ENCODE data around the gene HSPA4.
"Not testable (repeated sequence)": the region's sequence is repeated elsewhere in the genome, so short reads cannot be mapped to it uniquely, and the experiment has no call there.

The HSPA4 gene

DNA sequence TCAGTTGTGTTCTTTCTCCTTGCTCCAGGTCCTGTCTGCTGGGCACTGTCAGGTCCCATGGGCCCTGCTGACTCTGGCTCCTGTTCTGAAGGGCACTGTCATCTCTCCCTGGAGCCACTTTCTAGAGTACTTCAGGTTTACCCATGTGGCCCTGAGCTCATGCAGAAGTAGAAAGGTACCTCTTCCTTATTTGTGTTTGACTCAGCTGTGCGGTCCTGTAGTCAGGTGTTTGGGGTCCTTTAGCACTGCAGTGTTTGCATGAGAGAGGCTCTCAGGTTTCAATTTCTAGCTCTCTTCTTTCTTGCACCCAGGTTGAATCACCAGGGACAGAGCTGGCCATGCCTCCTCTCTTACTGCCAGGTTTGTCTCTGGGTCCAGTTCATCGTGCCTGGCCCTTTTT is 71.5 kb downstream of the HSPA4 start:
- DNase-seq (ENCODE audit: low read depth in 2 of 2) = no peak

GRCh38 chr5:133124891-133125290 is 73.1 kb downstream of the HSPA4 start:
- DNase-seq (ENCODE audit: low read depth in 2 of 2) = no peak

- DNase-seq (ENCODE audit: low read depth in 2 of 2) = no peak
These were observed 76.3 kb downstream of the HSPA4 start for GRCh38 chr5:133128066-133128465.

GRCh38 chr5:133129289-133129688 is 77.5 kb downstream of the HSPA4 start:
- DNase-seq (ENCODE audit: low read depth in 2 of 2) = no peak

DNA sequence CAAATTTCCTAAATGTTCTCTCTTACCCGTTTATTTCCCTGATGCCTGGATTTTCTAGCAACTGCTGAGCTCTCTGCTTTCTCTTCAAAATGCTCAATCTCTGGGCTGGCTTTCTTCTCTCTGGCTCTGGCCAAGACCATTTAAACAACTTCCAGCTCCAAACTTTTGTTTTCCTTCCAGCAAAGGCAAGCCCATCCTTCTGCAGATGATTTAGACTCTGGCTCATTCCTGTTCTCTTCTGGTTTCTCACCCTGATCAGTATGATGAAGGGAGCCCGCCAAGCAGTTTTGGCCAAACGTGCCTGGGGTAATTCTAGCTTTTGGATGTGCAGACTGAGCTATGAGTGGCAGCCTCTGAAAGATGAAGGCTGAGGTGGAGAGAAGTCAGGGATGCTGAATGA is 78.1 kb downstream of the HSPA4 start:
- DNase-seq (ENCODE audit: low read depth in 2 of 2) = no peak

- DNase-seq (ENCODE audit: low read depth in 2 of 2) = no peak
These were observed 78.7 kb downstream of the HSPA4 start for GRCh38 chr5:133130387-133131118.

GRCh38 chr5:133132717-133133116 is 80.9 kb downstream of the HSPA4 start:
- DNase-seq (ENCODE audit: low read depth in 2 of 2) = no peak

GRCh38 chr5:133133241-133133640 is 81.4 kb downstream of the HSPA4 start:
- DNase-seq (ENCODE audit: low read depth in 2 of 2) = not testable (repeated sequence)

- DNase-seq (ENCODE audit: low read depth in 2 of 2) = not testable (repeated sequence)
These were observed 85.1 kb downstream of the HSPA4 start for GRCh38 chr5:133136890-133137289.

GRCh38 chr5:133140311-133140710 is 88.5 kb downstream of the HSPA4 start:
- DNase-seq (ENCODE audit: low read depth in 2 of 2) = no peak

DNA sequence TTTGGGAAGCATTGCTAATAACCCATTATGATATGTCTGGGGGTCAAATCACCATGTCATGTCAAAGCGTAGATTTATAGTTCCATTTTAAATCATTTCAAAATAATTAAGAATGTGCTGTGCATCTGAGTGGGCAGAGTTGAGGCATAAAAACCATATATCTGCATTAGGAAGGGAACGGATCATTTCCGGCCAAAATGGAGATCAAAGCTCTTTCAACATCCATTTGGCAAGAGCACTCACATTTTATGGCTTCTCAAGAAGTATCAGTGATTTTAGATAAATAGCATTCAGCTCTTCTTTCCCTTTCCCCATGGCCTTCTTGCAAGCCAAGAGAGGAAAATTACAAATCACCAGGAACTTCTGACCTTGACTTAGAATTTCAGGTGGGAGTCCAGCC is 89.9 kb downstream of the HSPA4 start:
- DNase-seq (ENCODE audit: low read depth in 2 of 2) = no peak

DNA sequence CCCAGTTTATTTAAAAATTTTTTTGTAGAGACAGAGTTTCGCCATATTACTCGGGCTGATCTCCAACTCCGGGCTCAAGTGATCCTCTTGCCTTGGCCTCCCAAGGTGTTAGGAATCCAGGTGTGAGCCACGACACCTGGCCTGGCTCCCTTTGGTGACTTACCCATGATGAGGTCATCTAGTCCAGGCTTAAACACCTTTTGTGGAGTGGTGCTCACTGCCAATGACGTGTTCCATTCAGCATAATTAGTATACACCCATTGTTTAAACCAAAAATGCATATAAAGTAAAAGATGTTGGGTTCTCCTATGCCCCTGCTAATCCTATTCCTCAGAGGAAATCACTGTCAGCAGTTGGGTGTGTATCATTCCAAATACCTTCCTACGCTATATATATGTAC is 91.0 kb downstream of the HSPA4 start:
- DNase-seq (ENCODE audit: low read depth in 2 of 2) = no peak

DNA sequence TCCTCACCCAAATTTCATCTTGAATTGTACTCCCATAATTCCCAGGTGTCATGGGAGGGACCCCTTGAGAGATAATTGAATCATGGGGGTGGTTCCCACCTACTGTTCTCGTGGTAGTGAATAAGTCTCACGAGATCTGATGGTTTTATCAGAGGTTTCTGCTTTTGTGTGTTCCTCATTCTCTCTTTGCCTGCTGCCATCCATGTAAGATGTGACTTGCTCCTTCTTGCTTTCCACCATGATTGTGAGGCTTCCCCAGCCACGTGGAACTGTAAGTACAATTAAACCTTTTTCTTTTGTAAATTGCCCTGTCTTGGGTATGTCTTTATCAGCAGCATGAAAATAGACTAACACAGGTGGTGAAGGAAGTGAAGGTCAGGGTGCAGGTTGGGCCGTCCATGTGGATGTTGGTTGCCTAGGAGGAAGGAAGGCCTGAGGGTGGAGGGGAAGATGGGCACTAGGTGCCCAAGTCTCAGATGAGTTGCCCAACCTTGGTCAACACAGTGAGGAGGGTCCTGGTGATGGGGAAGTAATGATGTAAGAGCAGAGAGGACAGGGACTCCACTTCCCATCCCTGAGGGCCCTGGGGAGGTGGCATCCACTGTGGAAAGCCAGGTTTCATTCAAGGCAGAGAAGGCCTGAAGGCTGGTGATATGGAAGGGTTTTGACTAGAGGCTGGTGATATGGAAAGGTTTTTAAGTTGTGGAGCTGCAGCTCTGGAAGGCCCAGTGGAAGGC is 92.6 kb downstream of the HSPA4 start:
- no peak for DNase-seq (ENCODE audit: low read depth in 2 of 2)

DNA sequence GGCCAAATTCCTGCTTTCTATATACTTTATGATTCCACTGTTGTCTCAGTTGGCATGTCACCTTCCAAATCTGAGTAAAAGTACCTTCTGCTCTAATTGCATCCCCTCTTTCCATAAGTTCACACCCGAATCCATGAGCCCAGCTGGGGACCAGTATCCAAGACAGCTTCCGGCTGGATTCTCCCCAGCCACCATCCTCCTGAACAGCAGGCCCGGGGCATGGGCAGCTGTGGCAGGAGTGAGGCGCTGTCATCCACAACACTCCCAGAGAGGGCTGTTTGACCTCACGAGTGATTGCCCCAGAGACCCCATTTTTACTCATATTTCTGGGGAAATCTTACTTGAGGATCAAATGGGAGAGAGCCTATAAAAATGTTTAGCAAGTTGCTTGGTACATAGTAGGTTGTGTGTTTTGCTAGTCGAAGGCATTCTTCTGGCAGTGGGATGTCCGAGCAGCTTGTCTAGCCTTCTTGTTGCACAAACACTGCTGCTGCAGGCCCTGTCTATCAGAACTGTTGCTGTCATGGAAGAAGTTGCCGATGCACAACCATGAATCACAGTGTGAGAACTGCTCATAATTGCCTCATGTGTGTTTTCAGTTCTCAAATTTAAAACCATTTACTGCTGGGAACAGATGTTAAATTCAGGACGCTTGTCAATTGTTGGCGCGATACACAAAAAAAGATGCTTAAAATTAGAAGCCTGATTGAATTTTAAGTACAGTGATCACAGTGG is 93.8 kb downstream of the HSPA4 start:
- no peak for DNase-seq (ENCODE audit: low read depth in 2 of 2)

GRCh38 chr5:133147411-133147810 is 95.6 kb downstream of the HSPA4 start:
- peak in 1 of 2 experiments; percentile 5 for DNase-seq (ENCODE audit: low read depth in 2 of 2)

DNA sequence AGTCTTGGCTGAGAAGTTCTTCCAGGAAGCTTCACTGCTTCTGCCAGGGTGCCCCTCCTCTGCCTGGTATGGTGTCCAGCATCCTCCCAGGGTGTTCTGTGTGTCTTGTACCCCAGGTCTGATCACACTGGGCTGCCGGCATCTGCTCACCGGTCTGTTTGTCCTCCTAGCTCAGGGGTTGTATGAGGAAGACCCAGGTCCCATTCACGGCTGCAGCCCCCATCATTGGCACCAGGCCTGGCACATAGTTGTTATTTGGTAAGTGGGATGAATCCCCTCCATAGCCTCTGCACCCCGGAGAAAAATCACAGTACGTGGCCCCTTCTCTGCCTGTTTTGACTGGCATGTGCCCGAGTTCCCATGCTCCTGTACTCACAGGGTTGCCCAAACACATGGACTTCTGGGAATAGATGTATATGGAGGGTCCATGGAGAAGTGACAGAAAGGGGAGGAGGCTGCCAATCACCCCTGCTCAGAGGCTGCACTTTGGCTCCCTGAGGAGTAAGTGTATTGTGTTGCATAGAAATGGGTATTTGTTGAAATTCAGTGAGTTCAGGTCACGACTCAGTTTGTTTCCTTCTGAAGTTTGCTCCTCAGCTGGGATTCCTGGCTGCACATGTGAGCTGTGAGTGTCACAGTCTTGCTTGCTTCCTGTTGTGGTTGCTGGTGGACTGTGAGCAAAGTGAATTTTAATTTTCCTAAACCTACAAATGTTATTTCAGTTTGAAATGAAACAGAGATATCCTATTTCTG is 96.2 kb downstream of the HSPA4 start:
- DNase-seq (ENCODE audit: low read depth in 2 of 2) = no peak

DNA sequence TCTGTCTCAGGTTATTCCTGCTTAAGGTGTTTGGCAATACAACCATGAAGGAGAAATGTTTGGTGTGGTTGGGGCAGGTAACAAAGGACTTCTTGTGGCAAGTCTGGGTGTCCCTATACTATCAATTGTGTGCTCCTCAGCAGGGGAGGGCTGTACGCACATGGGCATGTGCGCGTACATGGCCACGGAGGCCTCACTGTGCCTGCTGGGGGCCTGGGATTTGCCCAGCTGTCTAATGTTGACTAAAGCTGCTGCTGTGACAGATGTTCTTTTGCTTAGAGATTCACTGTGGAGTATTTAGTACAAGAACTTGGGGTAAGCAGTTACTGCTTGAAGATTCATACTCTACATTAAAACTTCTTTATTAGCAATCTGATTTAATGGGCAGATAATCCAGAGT is 97.5 kb downstream of the HSPA4 start:
- DNase-seq (ENCODE audit: low read depth in 2 of 2) = no peak

DNA sequence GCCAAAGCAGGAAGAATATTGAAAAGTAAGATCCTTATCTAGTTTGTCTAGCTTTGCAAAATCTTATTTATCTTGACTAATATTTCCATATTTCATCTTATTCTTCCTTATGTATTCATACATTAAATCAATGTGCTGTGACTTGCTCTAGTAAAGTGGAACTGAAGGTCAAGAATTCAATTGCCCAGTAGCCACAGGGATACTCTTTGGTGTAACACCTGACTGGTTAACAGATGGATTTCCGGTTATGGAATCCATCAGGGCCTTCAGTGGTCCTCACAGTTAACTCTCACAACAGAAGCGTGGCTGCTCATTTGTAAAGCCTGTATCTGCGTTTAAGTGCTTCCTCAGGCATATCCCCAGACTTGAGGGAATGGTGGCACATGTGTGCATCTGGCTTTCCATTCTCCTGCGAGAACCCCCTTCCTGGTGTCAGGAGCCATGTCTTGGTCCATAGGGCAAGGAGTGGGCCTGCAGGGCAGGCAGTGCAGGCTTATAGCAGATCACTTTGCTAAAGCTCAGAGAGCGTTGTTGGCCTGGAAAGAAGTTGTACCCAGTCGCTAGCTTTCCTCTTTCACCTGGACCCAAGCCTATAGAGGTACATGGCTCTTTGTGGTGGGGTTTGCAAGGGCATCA is 99.2 kb downstream of the HSPA4 start:
- DNase-seq (ENCODE audit: low read depth in 2 of 2) = no peak

GRCh38 chr5:133154274-133155075 is 102.7 kb downstream of the HSPA4 start:
- DNase-seq (ENCODE audit: low read depth in 2 of 2) = no peak

- no peak for DNase-seq (ENCODE audit: low read depth in 2 of 2)
These were observed 103.6 kb downstream of the HSPA4 start for GRCh38 chr5:133155326-133155969.
